ENCODE data around the gene GASK1A.

The GASK1A gene

DNA sequence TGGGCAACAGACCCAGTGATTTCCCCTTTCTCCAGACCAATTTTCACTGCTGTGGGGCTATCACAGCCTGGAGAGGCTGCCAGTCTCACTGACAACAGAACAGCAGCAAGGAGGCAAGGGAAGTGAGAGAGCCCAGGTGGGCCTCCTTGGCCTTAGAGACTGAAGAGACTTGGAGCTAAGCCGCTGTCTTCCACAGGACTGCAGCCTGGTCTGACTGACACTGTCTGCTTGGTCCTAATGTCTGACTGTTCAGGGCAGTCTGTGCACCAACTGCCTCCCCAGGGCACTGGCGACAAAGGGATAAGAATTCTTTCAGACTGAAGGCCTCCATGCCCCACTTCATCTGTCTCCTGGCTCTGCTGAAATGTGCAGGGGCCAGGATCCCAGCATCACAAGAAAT, 115.3 kb downstream of the GASK1A start:
- DNase-seq: no peak

GRCh38 chr3:43094851-43095250, 115.7 kb downstream of the GASK1A start:
- DNase-seq: no peak

- no peak for DNase-seq
These were observed 116.3 kb downstream of the GASK1A start for GRCh38 chr3:43095370-43095769.

GRCh38 chr3:43096761-43097160, 117.7 kb downstream of the GASK1A start:
- DNase-seq: no peak

GRCh38 chr3:43097400-43098080, 118.4 kb downstream of the GASK1A start:
- no peak for DNase-seq

DNA sequence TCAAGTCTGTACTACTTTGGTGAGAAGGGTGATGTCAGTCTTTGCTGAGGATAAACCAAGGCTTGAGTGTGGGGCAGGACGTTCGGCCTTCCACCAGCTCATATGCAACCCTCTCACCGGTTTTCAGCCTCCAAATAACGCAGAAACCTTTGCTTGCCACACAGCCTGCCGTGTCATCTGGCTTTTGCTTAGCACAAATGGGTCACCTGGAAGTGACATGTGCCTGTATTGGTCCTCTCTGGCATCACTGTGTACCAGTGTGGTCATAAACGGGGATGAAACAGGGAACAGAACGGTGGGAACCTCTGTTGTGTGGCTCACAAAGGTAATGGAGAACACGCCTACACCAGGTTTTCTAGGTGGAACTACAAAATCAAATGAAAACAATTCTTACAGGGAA, 119.7 kb downstream of the GASK1A start:
- DNase-seq: no peak

DNA sequence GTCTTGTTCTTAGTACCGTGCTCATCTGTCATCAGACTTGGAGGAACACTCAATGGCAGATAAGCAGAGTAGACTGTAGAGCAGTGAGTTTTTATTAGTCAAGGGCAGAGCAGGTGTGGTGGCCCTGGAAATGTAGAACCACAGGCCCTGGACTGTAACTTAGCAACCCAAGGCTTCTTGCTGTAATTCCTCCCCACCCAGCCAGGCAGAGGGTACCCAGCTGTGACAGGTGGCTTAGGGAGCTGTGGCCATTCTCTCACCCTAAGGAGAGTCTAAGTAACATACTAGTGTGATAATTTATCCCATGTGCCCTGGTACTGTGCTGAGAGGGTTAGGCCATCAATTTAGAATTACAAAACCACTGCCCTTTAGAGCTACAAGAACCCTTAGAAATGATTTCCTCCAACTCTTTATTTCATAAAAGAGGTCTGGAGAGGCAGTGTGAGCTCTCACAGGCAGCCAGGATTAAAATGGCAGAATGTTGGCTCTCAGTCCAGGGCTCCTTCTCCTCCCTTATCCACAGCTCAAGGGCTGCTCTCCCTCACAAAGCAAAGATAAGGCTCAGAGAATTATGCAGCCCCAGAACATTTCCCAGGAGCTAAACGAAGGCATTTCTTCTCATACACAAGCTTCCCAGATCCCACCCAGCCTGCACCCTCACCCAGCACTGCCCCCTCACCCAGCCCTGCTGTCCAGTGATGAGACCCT, 123.8 kb downstream of the GASK1A start:
- no peak for DNase-seq

DNA sequence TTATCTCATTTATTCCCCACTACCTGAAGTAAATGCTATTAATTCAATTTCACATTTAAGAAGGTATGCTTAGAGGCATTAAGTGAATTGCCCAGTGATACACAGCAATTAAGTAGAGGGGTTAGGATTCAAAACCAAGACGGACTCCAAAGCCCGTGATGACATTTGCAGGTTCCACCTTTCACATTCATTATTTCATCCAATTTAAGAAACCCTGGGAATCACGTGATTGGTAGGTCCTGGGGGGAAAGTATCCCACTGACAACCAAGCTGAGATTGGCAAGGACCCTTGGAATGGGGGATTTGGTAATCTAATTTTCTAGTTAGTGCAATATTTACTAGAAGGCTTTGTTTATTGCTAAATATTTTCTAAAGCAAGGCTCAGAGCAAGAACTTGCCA, 124.9 kb downstream of the GASK1A start:
- DNase-seq: no peak

DNA sequence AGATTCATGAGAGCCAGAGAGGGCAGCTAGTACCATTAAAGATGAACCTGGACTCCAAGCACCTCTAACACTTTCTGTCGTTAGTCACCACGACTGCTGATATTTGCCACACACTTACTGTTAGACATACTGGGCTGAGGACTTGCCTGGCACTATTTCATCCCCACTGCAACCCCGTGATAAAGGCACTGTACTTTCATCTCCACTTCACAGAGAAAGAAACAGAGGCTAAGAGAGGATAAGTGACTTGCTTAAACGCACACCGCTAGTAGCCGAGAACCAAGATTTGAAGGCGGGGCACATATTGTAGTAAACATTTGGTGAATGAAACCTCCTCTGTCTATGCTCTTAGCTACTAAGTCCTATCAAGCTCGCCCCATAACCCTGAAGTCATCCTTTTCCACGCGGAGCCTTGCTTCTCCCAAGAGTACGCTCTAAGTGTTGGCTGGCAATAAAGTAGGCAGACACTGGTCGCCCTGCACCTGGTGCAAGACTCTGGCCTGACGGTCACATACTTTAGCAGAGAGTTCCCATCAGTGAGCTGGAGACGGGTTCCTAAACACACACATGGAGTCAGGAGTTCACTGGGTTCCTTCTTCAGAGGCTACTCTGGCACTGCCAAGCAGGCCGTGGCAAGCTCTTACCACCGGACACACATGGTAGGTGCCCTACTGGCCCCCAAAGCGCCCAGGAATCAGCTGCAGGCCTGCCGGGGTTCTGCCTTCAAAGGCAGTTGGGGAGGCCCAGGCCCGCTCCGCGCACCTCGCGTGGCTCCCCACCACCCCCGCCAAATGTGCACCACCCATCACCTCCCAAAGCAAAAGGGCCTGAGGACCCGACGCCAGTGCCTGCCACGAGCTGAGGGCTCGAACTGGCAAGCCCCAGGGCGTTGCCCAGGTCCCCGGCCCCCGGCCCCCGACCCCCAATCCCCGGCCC, 125.8 kb downstream of the GASK1A start:
- peak in 1 of 2 experiments; percentile 8 for DNase-seq

DNA sequence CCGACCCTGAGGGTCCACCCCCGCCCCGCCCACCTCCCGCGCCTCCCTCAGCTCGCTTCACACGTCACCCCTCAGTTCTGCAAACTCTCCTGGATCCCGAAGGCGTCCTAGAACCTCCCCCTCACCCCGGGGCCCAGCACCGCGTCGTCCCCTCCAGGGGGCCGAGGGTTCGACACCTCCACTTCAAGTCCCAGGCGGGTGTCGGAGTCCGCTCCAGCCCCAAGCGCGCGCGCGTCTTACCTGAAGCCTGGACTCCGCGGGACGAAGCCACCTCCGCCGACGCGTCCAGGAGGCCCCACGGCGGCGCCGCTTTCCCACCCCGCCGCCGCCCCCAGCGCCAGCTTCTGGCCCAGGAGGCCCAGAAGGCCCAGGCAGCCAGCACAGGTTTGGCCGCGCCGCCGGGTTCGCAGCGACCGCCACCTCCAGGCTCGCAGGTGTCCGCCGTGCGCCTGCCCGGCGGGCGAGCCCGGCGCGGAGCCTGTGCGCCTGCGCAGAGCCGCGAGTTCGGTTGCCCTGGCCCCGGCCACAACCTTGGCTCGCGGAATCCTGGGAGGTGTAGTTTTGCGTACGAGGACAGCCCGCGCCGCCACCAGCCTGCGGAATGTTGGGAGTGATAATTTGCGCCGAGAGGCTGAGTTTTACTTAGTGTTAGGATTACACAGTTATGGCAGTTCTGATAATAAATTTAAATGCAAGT, 126.6 kb downstream of the GASK1A start, which contains the start of gene POMGNT2:
Gene POMGNT2 (minus strand): TSS at position 484 of the 697 bp plus-strand sequence. CDS start 24,648 bp downstream, outside the sequence.
- peak; percentile 81 to 83 for DNase-seq

- DNase-seq: no peak
These were observed 127.2 kb downstream of the GASK1A start for GRCh38 chr3:43106293-43106628.
